ENCODE data around the gene PTPN11.

GRCh38 chr12:112466835-112467234 lies 48.1 kb downstream of the PTPN11 start:
- TF ChIP-seq POLR2A (IDR thresholded peaks at IDR 0.05) (no peak), CTCF (IDR thresholded peaks at IDR 0.05) (no peak), POLR2AphosphoS5 (IDR thresholded peaks at IDR 0.05) (no peak), EP300 (IDR thresholded peaks at IDR 0.05) (no peak)

All from gastroesophageal sphincter (tissue), 3 donors.